Measurements from ENCODE around the gene SPAG16. TPM values are rescaled to one million over a fixed set of nuclear protein-coding genes. Genes with fewer than 3 reads are reported as not detected.

SPAG16 gene
- polyA plus RNA-seq, 3 donors = 67.5 to 76.2 (median 73.5) TPM

GRCh38 chr2:213787869-213788268 lies 503.6 kb downstream of the SPAG16 start:
- no peak for DNase-seq (ENCODE audit: low read depth in 3 of 3, low spot score in 2 of 3)

GRCh38 chr2:213789940-213790339 lies 505.7 kb downstream of the SPAG16 start:
- no peak for DNase-seq (ENCODE audit: low read depth in 3 of 3, low spot score in 2 of 3)

GRCh38 chr2:213792045-213792444 lies 507.8 kb downstream of the SPAG16 start:
- no peak for DNase-seq (ENCODE audit: low read depth in 3 of 3, low spot score in 2 of 3)

GRCh38 chr2:213806125-213806726 lies 522.0 kb downstream of the SPAG16 start:
- DNase-seq (ENCODE audit: low read depth in 3 of 3, low spot score in 2 of 3) = no peak

GRCh38 chr2:213816583-213816982 lies 532.3 kb downstream of the SPAG16 start:
- no peak for DNase-seq (ENCODE audit: low read depth in 3 of 3, low spot score in 2 of 3)

- no peak for DNase-seq (ENCODE audit: low read depth in 3 of 3, low spot score in 2 of 3)
Measured at GRCh38 chr2:213818436-213818835, 534.2 kb downstream of the SPAG16 start.

GRCh38 chr2:213834331-213834730 lies 550.1 kb downstream of the SPAG16 start:
- DNase-seq (ENCODE audit: low read depth in 3 of 3, low spot score in 2 of 3) = no peak

GRCh38 chr2:213834746-213835145 lies 550.5 kb downstream of the SPAG16 start:
- no peak for DNase-seq (ENCODE audit: low read depth in 3 of 3, low spot score in 2 of 3)

- DNase-seq (ENCODE audit: low read depth in 3 of 3, low spot score in 2 of 3) = no peak
Measured at GRCh38 chr2:213846856-213847255, 562.6 kb downstream of the SPAG16 start.

GRCh38 chr2:213847316-213847715 lies 563.1 kb downstream of the SPAG16 start:
- no peak for DNase-seq (ENCODE audit: low read depth in 3 of 3, low spot score in 2 of 3)

- no peak for DNase-seq (ENCODE audit: low read depth in 3 of 3, low spot score in 2 of 3)
Measured at GRCh38 chr2:213848631-213849030, 564.4 kb downstream of the SPAG16 start.

GRCh38 chr2:213861638-213862037 lies 577.4 kb downstream of the SPAG16 start:
- peak in 1 of 3 donors; percentile 1 for DNase-seq (ENCODE audit: low read depth in 3 of 3, low spot score in 2 of 3)

GRCh38 chr2:213862407-213863076 lies 578.3 kb downstream of the SPAG16 start:
- peak in 1 of 3 donors; percentile 2 for DNase-seq (ENCODE audit: low read depth in 3 of 3, low spot score in 2 of 3)

- no peak for DNase-seq (ENCODE audit: low read depth in 3 of 3, low spot score in 2 of 3)
Measured at GRCh38 chr2:213863541-213863940, 579.3 kb downstream of the SPAG16 start.

- DNase-seq (ENCODE audit: low read depth in 3 of 3, low spot score in 2 of 3) = no peak
Measured at GRCh38 chr2:213868526-213868925, 584.3 kb downstream of the SPAG16 start.

- no peak for DNase-seq (ENCODE audit: low read depth in 3 of 3, low spot score in 2 of 3)
Measured at GRCh38 chr2:213885485-213885884, 601.2 kb downstream of the SPAG16 start.

- DNase-seq (ENCODE audit: low read depth in 3 of 3, low spot score in 2 of 3) = no peak
Measured at GRCh38 chr2:213914510-213914909, 630.2 kb downstream of the SPAG16 start.

- DNase-seq (ENCODE audit: low read depth in 3 of 3, low spot score in 2 of 3) = no peak
Measured at GRCh38 chr2:213920014-213920413, 635.8 kb downstream of the SPAG16 start.

- DNase-seq (ENCODE audit: low read depth in 3 of 3, low spot score in 2 of 3) = no peak
Measured at GRCh38 chr2:213923543-213923942, 639.3 kb downstream of the SPAG16 start.

- no peak for DNase-seq (ENCODE audit: low read depth in 3 of 3, low spot score in 2 of 3)
Measured at GRCh38 chr2:213934560-213934959, 650.3 kb downstream of the SPAG16 start.

GRCh38 chr2:213958086-213958485 lies 673.8 kb downstream of the SPAG16 start:
- DNase-seq (ENCODE audit: low read depth in 3 of 3, low spot score in 2 of 3) = no peak

GRCh38 chr2:213959589-213959988 lies 675.3 kb downstream of the SPAG16 start:
- no peak for DNase-seq (ENCODE audit: low read depth in 3 of 3, low spot score in 2 of 3)

- no peak for DNase-seq (ENCODE audit: low read depth in 3 of 3, low spot score in 2 of 3)
Measured at GRCh38 chr2:213971536-213971935, 687.3 kb downstream of the SPAG16 start.
